ENCODE measurements around the gene PLCH1. TPM values are rescaled to one million over a fixed set of nuclear protein-coding genes. Genes with fewer than 3 reads are reported as not detected.
A peak's percentile ranks its signal among the peaks of the same experiment; 100 is the strongest.

PLCH1 gene, protein sequence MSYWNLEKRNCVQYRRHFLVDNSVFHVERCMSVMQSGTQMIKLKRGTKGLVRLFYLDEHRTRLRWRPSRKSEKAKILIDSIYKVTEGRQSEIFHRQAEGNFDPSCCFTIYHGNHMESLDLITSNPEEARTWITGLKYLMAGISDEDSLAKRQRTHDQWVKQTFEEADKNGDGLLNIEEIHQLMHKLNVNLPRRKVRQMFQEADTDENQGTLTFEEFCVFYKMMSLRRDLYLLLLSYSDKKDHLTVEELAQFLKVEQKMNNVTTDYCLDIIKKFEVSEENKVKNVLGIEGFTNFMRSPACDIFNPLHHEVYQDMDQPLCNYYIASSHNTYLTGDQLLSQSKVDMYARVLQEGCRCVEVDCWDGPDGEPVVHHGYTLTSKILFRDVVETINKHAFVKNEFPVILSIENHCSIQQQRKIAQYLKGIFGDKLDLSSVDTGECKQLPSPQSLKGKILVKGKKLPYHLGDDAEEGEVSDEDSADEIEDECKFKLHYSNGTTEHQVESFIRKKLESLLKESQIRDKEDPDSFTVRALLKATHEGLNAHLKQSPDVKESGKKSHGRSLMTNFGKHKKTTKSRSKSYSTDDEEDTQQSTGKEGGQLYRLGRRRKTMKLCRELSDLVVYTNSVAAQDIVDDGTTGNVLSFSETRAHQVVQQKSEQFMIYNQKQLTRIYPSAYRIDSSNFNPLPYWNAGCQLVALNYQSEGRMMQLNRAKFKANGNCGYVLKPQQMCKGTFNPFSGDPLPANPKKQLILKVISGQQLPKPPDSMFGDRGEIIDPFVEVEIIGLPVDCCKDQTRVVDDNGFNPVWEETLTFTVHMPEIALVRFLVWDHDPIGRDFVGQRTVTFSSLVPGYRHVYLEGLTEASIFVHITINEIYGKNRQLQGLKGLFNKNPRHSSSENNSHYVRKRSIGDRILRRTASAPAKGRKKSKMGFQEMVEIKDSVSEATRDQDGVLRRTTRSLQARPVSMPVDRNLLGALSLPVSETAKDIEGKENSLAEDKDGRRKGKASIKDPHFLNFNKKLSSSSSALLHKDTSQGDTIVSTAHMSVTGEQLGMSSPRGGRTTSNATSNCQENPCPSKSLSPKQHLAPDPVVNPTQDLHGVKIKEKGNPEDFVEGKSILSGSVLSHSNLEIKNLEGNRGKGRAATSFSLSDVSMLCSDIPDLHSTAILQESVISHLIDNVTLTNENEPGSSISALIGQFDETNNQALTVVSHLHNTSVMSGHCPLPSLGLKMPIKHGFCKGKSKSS (N-terminal part only)
- under 1 TPM in 1 of 5 experiments, not detected in 4; 0.56 TPM for total RNA-seq
- not detected for polyA plus RNA-seq
- not detected for total RNA-seq

DNA sequence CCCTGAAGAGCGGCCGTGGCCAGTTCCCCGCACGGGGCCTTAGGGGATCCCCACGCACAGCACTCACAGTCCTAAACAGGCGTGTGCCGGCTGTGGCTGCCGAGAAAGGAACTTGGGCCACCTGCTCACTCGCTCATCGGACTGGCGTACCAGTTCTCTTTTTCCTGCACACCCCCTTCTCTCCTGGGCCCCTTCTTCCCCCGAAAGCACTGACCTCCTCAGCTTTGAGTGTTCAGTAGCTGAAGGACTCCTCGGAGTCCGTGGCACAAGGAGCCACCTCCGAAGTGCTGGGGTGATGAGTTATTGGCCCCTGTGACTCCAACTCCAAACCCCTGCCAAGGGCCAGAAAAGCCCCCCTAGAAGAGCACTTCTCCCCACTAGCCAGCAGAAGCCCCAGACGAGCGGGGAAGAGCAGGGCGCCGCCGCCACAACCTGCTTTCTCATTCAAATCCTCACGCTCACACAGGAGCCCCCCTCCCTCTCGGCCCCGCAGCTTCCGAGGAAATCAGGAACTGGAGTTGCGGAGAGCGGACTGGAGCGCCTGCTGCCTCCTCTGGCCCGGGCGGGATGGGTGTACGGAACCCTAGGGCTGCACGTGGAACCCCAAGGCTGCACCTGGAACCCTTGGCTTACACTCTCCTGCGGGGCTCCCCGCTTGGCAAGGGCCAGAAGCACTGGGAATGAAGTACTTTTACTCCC lies at the start of gene PLCH1:
PLCH1 (minus strand) TSS at position 446 of the 699 bp plus-strand sequence. CDS start 40,847 bp downstream, outside the sequence.
- peak within 1 kb of the TSS in 8 of 9 donors; percentile 14 to 70 (median 50) for H3K27ac Mint-ChIP-seq
- ChIA-PET POLR2A (no interaction called here), CTCF (no interaction called here)
- DNase-seq (peak; percentile 4 to 47 (median 30)), ATAC-seq (peak; percentile 78)
- no peaks in the 10 kb centered on the region for H3K9me3 Mint-ChIP-seq
- peaks cover 5 to 13% of the 10 kb centered on the region in 2 donors for H3K4me1 ChIP-seq (ENCODE audit: control insufficient read depth in 2 of 2, insufficient read depth in 2 of 2, low read length in 2 of 2)
- intact Hi-C loops (cut with micrococcal nuclease) = loop anchor here (1.0 to 5.0 kb wide), 3 partner anchors 63 to 126 kb away; partner anchors contain the start of genes C3orf33 (in 1 of the 2), GMPS (in 1 of the 2) and SLC33A1 (in 1 of the 2)
- H3K9me3 ChIP-seq (ENCODE audit: control insufficient read depth in 2 of 3, low read length in 3 of 3) = no peaks in the 10 kb centered on the region
- peak within 1 kb of the TSS; percentile 84 to 93 (median 92) for H3K4me3 Mint-ChIP-seq
- H3K4me1 Mint-ChIP-seq = peaks cover 12 to 27% (median 17%) of the 10 kb centered on the region in 7 donors
- peak within 1 kb of the TSS; percentile 80 for H3K4me3 ChIP-seq (ENCODE audit: low read length)
- H3K27me3 Mint-ChIP-seq = peaks cover 35 to 80% (median 46%) of the 10 kb centered on the region in 5 donors
- H3K27ac ChIP-seq (ENCODE audit: low read depth, low read length) = peak within 1 kb of the TSS; percentile 37
- no peaks in the 10 kb centered on the region for H3K36me3 Mint-ChIP-seq
- peaks cover 5 to 11% of the 10 kb centered on the region in 2 donors for H3K27me3 ChIP-seq (ENCODE audit: control insufficient read depth in 2 of 2, insufficient read depth in 2 of 2, low read length in 2 of 2)
- no peaks in the 10 kb centered on the region for H3K36me3 ChIP-seq (ENCODE audit: control insufficient read depth in 2 of 3, insufficient read depth in 3 of 3, low read length in 3 of 3)

DNA sequence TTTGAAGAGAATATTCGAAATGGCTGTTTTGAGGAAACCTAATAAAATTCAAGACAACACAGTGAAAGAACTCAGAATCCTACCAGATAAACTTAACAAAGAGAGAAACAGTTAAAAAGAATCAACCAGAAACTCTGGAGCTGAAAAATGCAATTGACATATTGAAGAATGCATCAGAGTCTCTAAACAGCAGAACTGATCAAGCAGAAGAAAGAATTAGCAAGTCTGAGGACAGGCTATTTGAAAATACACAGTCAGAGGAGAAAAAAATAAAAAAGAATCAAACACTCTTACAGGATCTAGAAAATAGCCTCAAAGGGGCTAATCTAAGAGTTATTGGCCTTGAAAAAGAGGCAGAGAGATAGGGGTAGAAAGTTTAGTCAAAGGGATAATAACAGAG lies 47.7 kb upstream of the PLCH1 start:
- no peak overlapping the region for H3K4me3 Mint-ChIP-seq
- intact Hi-C loops (cut with micrococcal nuclease) = no loop called here
- Histone ChIP-seq H3K9me3 (ENCODE audit: control insufficient read depth in 2 of 3, low read length in 3 of 3) (peaks cover 0 to 4% (median 0%) of the 10 kb centered on the region in 3 experiments), H3K4me3 (ENCODE audit: low read length) (no peak overlapping the region), H3K27me3 (ENCODE audit: control insufficient read depth in 2 of 2, insufficient read depth in 2 of 2, low read length in 2 of 2) (no peaks in the 10 kb centered on the region), H3K27ac (ENCODE audit: low read depth, low read length) (no peak overlapping the region), H3K36me3 (ENCODE audit: control insufficient read depth in 2 of 3, insufficient read depth in 3 of 3, low read length in 3 of 3) (peaks cover 0 to 15% (median 5%) of the 10 kb centered on the region in 3 experiments), H3K4me1 (ENCODE audit: control insufficient read depth in 2 of 2, insufficient read depth in 2 of 2, low read length in 2 of 2) (no peaks in the 10 kb centered on the region)
- peaks cover 0 to 27% (median 5%) of the 10 kb centered on the region in 7 donors for H3K4me1 Mint-ChIP-seq
- POLR2A ChIA-PET = no interaction called here
- CTCF ChIA-PET = no interaction called here
- no peaks in the 10 kb centered on the region for H3K27me3 Mint-ChIP-seq
- H3K9me3 Mint-ChIP-seq = peaks cover 0 to 12% (median 8%) of the 10 kb centered on the region in 11 donors
- H3K27ac Mint-ChIP-seq = no peak overlapping the region
- peaks cover 20 to 71% (median 66%) of the 10 kb centered on the region in 5 donors for H3K36me3 Mint-ChIP-seq
- no peak for DNase-seq
- no peak for ATAC-seq

DNA sequence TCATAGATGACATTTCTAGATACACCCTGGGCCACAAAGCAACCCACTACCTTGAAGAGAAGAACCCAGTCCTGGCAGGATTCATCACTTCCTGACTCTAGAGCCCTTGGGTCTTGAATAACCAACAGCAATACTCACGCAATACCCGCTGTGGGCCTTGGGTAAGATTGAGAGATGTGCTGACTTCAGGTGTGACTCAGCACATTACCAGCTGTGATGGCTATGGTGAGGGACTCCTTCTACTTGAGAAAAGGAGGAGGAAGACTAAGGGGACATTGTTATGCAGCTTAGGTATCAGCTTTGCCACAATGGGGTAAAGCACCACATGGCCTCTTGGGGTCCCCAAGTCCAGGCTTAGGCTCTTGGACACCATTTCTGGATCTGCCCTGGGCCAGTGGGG lies 46.3 kb upstream of the PLCH1 start:
- Histone ChIP-seq H3K27me3 (ENCODE audit: control insufficient read depth in 2 of 2, insufficient read depth in 2 of 2, low read length in 2 of 2) (no peaks in the 10 kb centered on the region), H3K9me3 (ENCODE audit: control insufficient read depth in 2 of 3, low read length in 3 of 3) (peaks cover 0 to 4% (median 0%) of the 10 kb centered on the region in 3 experiments), H3K4me1 (ENCODE audit: control insufficient read depth in 2 of 2, insufficient read depth in 2 of 2, low read length in 2 of 2) (no peaks in the 10 kb centered on the region), H3K36me3 (ENCODE audit: control insufficient read depth in 2 of 3, insufficient read depth in 3 of 3, low read length in 3 of 3) (peaks cover 0 to 15% (median 5%) of the 10 kb centered on the region in 3 experiments), H3K27ac (ENCODE audit: low read depth, low read length) (no peak overlapping the region), H3K4me3 (ENCODE audit: low read length) (no peak overlapping the region)
- DNase-seq (no peak), ATAC-seq (no peak)
- intact Hi-C loops (cut with micrococcal nuclease) = no loop called here
- Mint-ChIP-seq H3K4me3 (no peak overlapping the region), H3K9me3 (peaks cover 0 to 12% (median 7%) of the 10 kb centered on the region in 11 donors), H3K27ac (no peak overlapping the region), H3K36me3 (peaks cover 12 to 59% (median 55%) of the 10 kb centered on the region in 5 donors), H3K27me3 (no peaks in the 10 kb centered on the region), H3K4me1 (peaks cover under 1 to 20% (median 11%) of the 10 kb centered on the region in 7 donors)
- ChIA-PET CTCF (interaction anchor here (1.5 kb wide), 1 partner anchor 15 kb away, joined by 4 read pairs; the partner anchor contains the start of gene C3orf33), POLR2A (no interaction called here)

DNA sequence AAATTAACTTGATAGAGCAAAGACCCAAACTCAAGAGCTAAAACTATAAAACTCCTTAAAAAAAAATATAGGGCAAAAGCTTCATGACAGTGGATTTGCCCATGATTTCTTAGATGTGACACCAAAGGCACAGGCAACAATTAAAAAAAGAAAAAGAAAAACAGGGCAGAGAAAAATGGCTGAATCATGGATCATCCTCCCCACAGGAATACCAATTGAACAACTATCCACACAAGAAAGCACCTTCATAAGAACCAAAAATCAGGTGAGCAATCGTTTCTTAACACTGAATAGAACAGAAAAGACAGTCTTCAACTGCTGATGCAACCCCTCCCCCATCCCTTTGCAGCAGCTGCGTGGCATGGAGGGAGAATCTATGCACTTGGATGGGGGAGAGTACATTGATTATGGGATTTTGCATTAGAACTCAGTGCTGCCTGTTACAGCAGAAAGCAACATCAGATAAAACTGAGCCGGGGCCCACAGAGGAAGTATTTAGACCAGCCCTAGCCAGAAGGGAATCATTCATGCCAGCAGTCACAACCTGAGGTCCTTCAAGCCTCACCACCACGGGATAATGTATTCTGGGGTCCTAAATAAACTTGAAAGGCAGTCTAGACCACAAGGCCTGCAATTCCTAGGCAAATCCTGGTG lies 45.5 kb upstream of the PLCH1 start:
- Histone ChIP-seq H3K27me3 (ENCODE audit: control insufficient read depth in 2 of 2, insufficient read depth in 2 of 2, low read length in 2 of 2) (no peaks in the 10 kb centered on the region), H3K4me1 (ENCODE audit: control insufficient read depth in 2 of 2, insufficient read depth in 2 of 2, low read length in 2 of 2) (no peaks in the 10 kb centered on the region), H3K4me3 (ENCODE audit: low read length) (no peak overlapping the region), H3K36me3 (ENCODE audit: control insufficient read depth in 2 of 3, insufficient read depth in 3 of 3, low read length in 3 of 3) (peaks cover 0 to 15% (median 5%) of the 10 kb centered on the region in 3 experiments), H3K27ac (ENCODE audit: low read depth, low read length) (no peak overlapping the region), H3K9me3 (ENCODE audit: control insufficient read depth in 2 of 3, low read length in 3 of 3) (peaks cover 0 to 4% (median 0%) of the 10 kb centered on the region in 3 experiments)
- DNase-seq = no peak
- Mint-ChIP-seq H3K27ac (peak overlapping the region in 1 of 9 donors; percentile 47), H3K4me3 (no peak overlapping the region), H3K36me3 (peaks cover 10 to 59% (median 53%) of the 10 kb centered on the region in 5 donors), H3K4me1 (peaks cover 2 to 28% (median 19%) of the 10 kb centered on the region in 7 donors), H3K9me3 (peaks cover 0 to 12% (median 7%) of the 10 kb centered on the region in 11 donors), H3K27me3 (no peaks in the 10 kb centered on the region)
- ATAC-seq = no peak
- ChIA-PET CTCF (interaction anchor here (1.5 kb wide), 1 partner anchor 16 kb away, joined by 4 read pairs; the partner anchor contains the start of gene C3orf33), POLR2A (no interaction called here)
- intact Hi-C loops (cut with micrococcal nuclease) = no loop called here

DNA sequence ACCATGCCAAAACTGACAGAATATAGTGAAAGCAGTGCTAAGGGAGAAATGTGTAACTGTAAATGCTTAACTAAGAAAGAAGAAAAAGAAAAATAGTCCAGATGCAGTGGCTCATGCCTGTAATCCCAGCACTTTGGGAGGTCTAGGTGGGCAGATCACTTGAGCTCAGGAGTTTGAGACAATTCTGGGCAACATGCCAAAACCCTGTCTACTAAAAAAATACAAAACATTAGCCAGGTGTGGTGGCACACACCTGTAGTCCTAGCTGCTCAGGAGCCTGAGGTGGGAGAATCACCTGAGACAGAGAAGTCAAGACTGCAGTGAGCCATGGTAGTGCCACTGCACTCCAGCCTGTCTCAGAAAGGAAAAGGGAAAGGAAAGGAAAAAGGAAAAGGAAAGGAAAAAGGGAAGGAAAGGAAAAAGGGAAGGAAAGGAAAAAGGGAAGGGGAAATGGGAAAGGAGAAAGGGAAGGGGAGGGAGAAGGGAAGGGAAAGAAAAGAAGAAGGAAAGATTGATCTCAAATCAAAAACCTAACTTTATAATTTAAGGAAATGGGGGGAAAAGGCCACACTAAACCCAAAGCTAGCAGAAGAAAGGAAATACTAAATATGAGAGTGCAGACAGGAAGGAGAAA lies 40.9 kb upstream of the PLCH1 start:
- Histone ChIP-seq H3K27me3 (ENCODE audit: control insufficient read depth in 2 of 2, insufficient read depth in 2 of 2, low read length in 2 of 2) (no peaks in the 10 kb centered on the region), H3K4me1 (ENCODE audit: control insufficient read depth in 2 of 2, insufficient read depth in 2 of 2, low read length in 2 of 2) (no peaks in the 10 kb centered on the region), H3K9me3 (ENCODE audit: control insufficient read depth in 2 of 3, low read length in 3 of 3) (peaks cover 0 to 13% (median 0%) of the 10 kb centered on the region in 3 experiments), H3K4me3 (ENCODE audit: low read length) (no peak overlapping the region), H3K27ac (ENCODE audit: low read depth, low read length) (no peak overlapping the region), H3K36me3 (ENCODE audit: control insufficient read depth in 2 of 3, insufficient read depth in 3 of 3, low read length in 3 of 3) (peaks cover 0 to 2% (median 0%) of the 10 kb centered on the region in 3 experiments)
- Mint-ChIP-seq H3K9me3 (peaks cover 0 to 17% (median 7%) of the 10 kb centered on the region in 11 donors), H3K4me3 (no peak overlapping the region), H3K36me3 (peaks cover 7 to 43% (median 32%) of the 10 kb centered on the region in 5 donors), H3K27ac (peak overlapping the region in 2 of 9 donors; percentile 28 to 51), H3K4me1 (peaks cover 2 to 25% (median 14%) of the 10 kb centered on the region in 7 donors), H3K27me3 (no peaks in the 10 kb centered on the region)
- ATAC-seq = no peak
- intact Hi-C loops (cut with micrococcal nuclease) = no loop called here
- DNase-seq = no peak
- CTCF ChIA-PET = no interaction called here
- POLR2A ChIA-PET = no interaction called here
